HUES48 (cell line): Measurements from ENCODE around the gene HCFC1R1.

Experiments used
- H3K27ac ChIP-seq: one replicate; pipeline ENCODE4 v1.7.0; 2013; ENCODE audit warnings: low read depth, low read length, inconsistent platforms
- H3K27me3 ChIP-seq: 2 replicates; pipeline ENCODE4 v1.6.1; 2013; ENCODE audit warnings: mild to moderate bottlenecking, low read length; ENCODE audit not compliant: control insufficient read depth, insufficient read depth
- H3K36me3 ChIP-seq: 2 replicates; pipeline ENCODE4 v1.6.1; 2013; ENCODE audit warnings: low read length; ENCODE audit not compliant: control insufficient read depth, insufficient read depth
- H3K4me1 ChIP-seq: 2 replicates; pipeline ENCODE4 v1.6.1; 2013; ENCODE audit warnings: mild to moderate bottlenecking, low read length; ENCODE audit not compliant: control insufficient read depth, insufficient read depth
- H3K4me3 ChIP-seq: 2 replicates; pipeline ENCODE4 v1.5.1; 2013; ENCODE audit warnings: mild to moderate bottlenecking, low read depth, low read length
- H3K9ac ChIP-seq: 2 replicates; pipeline ENCODE4 v1.6.1; 2013; ENCODE audit warnings: mild to moderate bottlenecking, low read depth, low read length, moderate library complexity
- H3K9me3 ChIP-seq: 2 replicates; pipeline ENCODE4 v1.6.1; 2013; ENCODE audit warnings: low read length; ENCODE audit not compliant: control insufficient read depth, insufficient read depth

Gene HCFC1R1

DNA sequence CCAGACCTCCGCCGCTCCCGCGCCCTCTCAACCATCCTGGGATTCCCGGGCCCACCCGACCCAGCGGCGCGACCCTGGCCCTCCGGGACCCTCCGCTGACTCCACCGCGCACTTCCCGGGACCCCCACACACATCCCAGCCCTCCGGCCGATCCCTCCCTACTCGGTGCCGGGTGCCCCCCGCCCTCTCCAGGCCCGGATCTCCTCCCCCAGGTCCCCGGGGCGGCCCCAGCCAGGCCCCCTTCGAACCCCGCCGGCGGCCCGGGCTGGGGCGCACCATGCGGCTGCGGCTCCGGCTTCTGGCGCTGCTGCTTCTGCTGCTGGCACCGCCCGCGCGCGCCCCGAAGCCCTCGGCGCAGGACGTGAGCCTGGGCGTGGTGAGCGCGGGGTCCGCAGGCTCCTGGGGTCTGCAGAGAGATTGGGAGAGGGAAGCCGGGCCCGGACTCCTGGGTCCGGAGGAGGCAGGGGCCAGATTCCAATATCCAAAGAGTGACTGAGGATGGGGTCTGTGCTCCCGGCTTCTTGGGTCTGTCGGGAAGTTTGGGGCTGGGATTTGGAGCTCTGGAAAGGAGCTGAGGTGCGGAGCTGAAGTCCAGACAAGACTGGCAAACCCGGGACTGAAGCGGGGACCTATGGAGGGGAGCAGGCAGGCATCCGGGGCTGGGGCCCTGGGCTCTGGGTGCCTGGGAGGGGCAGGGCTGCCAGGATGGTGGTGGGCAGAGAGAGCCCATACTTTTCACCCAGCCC lies 23.1 kb upstream of the HCFC1R1 start:
- no peak overlapping the region for H3K27ac ChIP-seq
- peak overlapping the region; percentile 75 for H3K4me3 ChIP-seq
- no peaks in the 10 kb centered on the region for H3K36me3 ChIP-seq
- H3K9me3 ChIP-seq: no peaks in the 10 kb centered on the region
- H3K27me3 ChIP-seq: peaks cover 33% of the 10 kb centered on the region
- H3K9ac ChIP-seq: no peak overlapping the region
- H3K4me1 ChIP-seq: no peaks in the 10 kb centered on the region

DNA sequence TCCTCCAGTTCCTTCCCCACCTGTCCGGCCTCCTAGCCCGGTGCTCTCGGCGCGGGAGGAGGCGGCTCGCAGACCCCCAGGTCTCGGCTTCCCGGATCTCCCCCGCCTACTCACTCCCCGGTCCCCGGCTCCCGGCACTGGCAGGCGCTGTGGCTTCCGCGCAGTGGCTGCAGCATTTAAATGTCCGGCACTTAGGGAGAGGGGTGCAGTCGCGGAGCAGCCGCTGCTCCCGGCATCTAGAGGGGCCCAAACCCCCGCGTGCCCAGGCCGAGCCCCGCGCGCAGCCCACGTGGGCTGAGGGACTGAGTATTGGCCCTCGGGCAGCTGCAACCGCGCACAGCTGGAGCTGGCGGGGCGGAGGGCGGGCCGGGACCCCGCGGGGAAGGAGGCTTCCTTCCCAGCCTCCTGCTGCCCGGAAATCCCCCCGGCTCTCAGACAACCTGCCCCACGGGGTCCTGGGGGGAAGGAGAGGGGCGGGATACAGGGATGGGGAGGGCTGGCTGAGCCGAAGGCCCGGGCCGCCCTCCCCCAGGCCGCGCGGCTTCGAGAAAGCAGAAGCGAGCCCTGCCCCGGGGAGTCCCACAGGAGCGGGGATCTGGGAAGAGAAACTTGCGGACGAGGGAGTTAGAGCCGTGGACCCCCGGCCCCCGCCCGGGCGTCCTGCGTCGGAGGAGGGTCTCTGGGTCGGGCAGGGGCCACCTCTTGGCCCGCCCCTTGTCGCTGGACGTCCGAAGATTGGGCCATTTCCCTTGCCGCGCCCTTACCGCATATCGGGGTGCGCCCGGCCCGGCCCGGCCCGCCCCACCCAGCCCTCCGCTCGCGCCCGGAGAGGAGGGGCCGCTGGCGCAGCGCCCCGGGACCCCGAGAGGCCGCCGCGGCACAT lies 22.3 kb upstream of the HCFC1R1 start, which contains the start of gene MMP25:
TSS of gene MMP25 (plus strand) at position 804 of the 883 bp plus-strand sequence. CDS start 357 bp downstream, outside the sequence.
- Histone ChIP-seq H3K27me3 (peaks cover 33% of the 10 kb centered on the region), H3K27ac (peak within 1 kb of the TSS; percentile 78), H3K4me1 (no peaks in the 10 kb centered on the region), H3K9me3 (no peaks in the 10 kb centered on the region), H3K4me3 (peak within 1 kb of the TSS; percentile 75), H3K36me3 (no peaks in the 10 kb centered on the region), H3K9ac (peak within 1 kb of the TSS; percentile 26; the same call in 1 of the 2 replicates)

DNA sequence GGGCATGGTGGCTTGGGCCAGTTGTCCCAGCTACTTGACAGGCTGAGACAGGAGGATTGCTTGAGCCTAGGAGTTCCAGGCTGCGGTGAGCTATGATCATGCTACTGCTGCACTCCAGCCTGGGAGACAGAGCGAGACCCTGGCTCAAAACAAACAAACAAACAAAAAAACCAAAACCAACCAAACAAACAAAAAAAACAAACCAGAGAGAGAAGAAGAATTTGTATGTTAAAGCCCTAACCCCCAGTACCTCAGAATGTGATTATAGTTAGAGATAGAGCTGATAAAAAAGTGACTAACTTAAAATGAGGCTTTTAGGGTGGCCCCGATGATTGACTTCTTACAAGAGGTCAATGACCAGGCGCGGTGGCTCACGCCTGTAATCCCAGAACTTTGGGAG lies 21.0 kb upstream of the HCFC1R1 start:
- H3K9ac ChIP-seq: no peak overlapping the region
- H3K36me3 ChIP-seq: no peaks in the 10 kb centered on the region
- H3K4me3 ChIP-seq: peak overlapping the region; percentile 75; the same call in 1 of the 2 replicates
- H3K27me3 ChIP-seq: peaks cover 33% of the 10 kb centered on the region
- H3K27ac ChIP-seq: no peak overlapping the region
- no peaks in the 10 kb centered on the region for H3K4me1 ChIP-seq
- no peaks in the 10 kb centered on the region for H3K9me3 ChIP-seq

- Histone ChIP-seq H3K27ac (no peak overlapping the region), H3K9me3 (no peaks in the 10 kb centered on the region), H3K4me1 (peaks cover 11% of the 10 kb centered on the region; the same call in 1 of the 2 replicates), H3K36me3 (no peaks in the 10 kb centered on the region), H3K4me3 (no peak overlapping the region), H3K27me3 (peaks cover 15% of the 10 kb centered on the region), H3K9ac (no peak overlapping the region)
Observed at GRCh38 chr16:3042376-3042775, 18.6 kb upstream of the HCFC1R1 start.

DNA sequence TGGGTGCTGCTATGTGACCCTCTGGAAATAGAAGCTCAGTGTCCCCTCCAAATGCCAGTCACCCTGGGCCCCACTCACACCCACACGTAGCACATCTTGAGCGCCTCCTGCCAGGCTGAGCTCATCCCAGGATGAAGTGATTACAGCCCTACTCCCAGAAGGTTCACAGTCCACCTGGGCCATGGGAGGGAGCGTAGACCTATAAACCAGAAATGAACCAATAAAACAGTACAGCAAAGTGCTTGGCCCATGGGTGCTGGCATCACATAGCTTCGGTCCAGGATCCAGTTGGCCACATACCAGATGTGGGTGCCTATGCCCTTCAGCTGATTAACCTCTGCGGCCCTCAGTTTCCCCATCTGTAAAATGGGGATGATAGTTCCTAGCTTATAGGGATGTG lies 15.2 kb upstream of the HCFC1R1 start:
- H3K27me3 ChIP-seq: peaks cover 6% of the 10 kb centered on the region
- H3K36me3 ChIP-seq: no peaks in the 10 kb centered on the region
- H3K9ac ChIP-seq: no peak overlapping the region

GRCh38 chr16:3038256-3038655 lies 14.5 kb upstream of the HCFC1R1 start:
- peaks cover 5% of the 10 kb centered on the region for H3K27me3 ChIP-seq
- no peak overlapping the region for H3K27ac ChIP-seq
- no peaks in the 10 kb centered on the region for H3K36me3 ChIP-seq
- no peaks in the 10 kb centered on the region for H3K9me3 ChIP-seq
- no peak overlapping the region for H3K9ac ChIP-seq
- H3K4me3 ChIP-seq: no peak overlapping the region
- peaks cover 15% of the 10 kb centered on the region; the same call in 1 of the 2 replicates for H3K4me1 ChIP-seq

More for the DNA sequence above, 15.2 kb upstream of the HCFC1R1 start:
- Histone ChIP-seq H3K27ac (no peak overlapping the region), H3K4me1 (peaks cover 15% of the 10 kb centered on the region; the same call in 1 of the 2 replicates), H3K9me3 (no peaks in the 10 kb centered on the region), H3K4me3 (no peak overlapping the region)

GRCh38 chr16:3036726-3037315 lies 13.1 kb upstream of the HCFC1R1 start, which contains the start of gene BICDL2:
Gene BICDL2, minus strand, starts transcription at chr16:3036944. Its CDS starts 1,448 bp downstream, at chr16:3035496.
- peaks cover 15% of the 10 kb centered on the region; the same call in 1 of the 2 replicates for H3K4me1 ChIP-seq

DNA sequence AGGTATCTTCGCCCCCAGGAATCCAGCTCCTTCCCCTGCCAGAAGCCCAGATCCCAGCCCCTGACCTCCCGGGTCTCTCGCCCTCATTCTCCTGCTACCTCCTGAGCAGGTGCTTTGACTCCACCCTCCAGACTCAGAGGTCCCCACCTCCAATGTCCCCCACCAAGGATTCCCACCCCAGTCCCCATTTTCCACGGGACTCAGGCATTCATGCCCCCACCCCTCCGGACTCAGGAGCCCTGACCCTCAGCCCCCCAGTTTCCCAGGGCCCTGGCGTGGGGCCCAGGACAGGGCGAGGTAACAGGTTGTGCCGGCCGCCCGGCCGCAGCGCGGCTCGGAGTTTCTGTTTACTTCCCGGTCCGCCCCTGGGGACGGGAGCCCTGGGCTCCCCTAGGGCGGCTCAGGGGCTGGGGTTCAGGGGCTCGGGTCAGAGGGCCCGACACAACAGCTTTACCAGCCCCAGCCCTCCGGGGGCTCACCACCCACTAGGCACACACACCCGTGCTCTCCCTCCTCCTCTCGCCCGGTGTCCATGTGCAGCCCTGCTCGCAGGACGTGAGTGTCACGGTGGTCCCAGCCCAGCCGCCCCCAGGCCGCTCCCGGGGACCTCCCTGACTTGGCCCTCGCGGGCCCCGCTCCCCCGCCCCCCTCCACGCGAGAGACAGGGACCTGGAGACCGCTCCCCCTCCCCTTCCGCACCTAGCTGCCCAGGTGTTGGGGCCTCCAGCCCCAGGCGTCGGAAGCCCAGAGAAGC lies 12.4 kb upstream of the HCFC1R1 start:
- H3K9ac ChIP-seq: no peak overlapping the region
- no peaks in the 10 kb centered on the region for H3K9me3 ChIP-seq
- H3K27ac ChIP-seq: no peak overlapping the region
- H3K27me3 ChIP-seq: peaks cover 5% of the 10 kb centered on the region
- peak overlapping the region; percentile 72 for H3K4me3 ChIP-seq
- no peaks in the 10 kb centered on the region for H3K36me3 ChIP-seq
- H3K4me1 ChIP-seq: peaks cover 20% of the 10 kb centered on the region; the same call in 1 of the 2 replicates

More at GRCh38 chr16:3036726-3037315, 13.1 kb upstream of the HCFC1R1 start, which contains the start of gene BICDL2:
- Histone ChIP-seq H3K9me3 (no peaks in the 10 kb centered on the region), H3K36me3 (no peaks in the 10 kb centered on the region), H3K27me3 (peaks cover 5% of the 10 kb centered on the region), H3K9ac (no peak within 1 kb of the TSS), H3K27ac (no peak within 1 kb of the TSS), H3K4me3 (peak within 1 kb of the TSS; percentile 72)

DNA sequence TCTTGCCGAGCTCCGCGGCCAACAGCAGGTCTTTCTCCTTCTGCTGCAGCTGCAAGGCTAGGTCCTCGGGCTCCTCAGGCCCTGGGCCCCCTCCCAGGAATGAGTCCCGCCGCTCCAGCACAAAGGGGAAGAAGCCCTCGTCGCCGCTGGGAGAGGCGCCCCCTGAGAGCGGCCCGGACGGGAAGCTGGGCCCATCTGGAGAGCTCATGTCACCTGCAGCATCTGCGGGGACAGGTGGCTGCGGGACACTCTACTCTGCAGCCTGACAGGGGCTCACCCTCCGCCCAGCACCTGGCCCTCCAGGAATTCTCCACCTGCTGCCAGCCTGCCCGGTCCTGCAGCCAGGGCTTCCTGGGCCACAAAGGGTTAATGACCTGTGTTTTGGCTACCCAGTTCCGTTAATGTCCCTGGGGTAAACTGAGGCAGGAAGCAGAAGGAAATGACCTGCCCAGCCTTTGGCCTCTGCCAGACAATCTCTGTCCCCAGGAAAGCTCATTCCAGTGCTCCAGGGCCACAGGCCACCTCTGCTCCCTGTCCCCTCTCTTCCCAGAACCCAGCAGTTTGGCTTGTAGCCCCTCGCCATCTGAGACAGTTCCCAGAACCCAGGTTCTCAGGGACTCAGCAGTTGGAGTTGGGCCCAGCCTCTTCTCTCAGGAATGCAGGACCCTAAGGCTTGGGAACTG lies 11.7 kb upstream of the HCFC1R1 start:
- H3K9ac ChIP-seq: no peak overlapping the region
- no peaks in the 10 kb centered on the region for H3K9me3 ChIP-seq
- no peak overlapping the region for H3K27ac ChIP-seq
- peaks cover 5% of the 10 kb centered on the region for H3K27me3 ChIP-seq
- H3K4me1 ChIP-seq: peaks cover 20% of the 10 kb centered on the region; the same call in 1 of the 2 replicates
- H3K36me3 ChIP-seq: no peaks in the 10 kb centered on the region
- peak overlapping the region; percentile 72 for H3K4me3 ChIP-seq
